ENCODE measurements around the gene CCDC92B.

GRCh38 chr17:2789700-2790099, 40.2 kb upstream of the CCDC92B start:
- TF ChIP-seq CTCF (conservative IDR thresholded peaks at IDR 0.05; ENCODE audit: low read depth, low read length) (no peak), EZH2 (IDR thresholded peaks at IDR 0.05; ENCODE audit: borderline replicate concordance, low read depth, low read length, poor library complexity, severe bottlenecking) (no peak)
